Esophagus squamous epithelium (tissue), 5 donors: ENCODE measurements around the gene GPR68. TPM values are rescaled to one million over a fixed set of nuclear protein-coding genes. Genes with fewer than 3 reads are reported as not detected.

Source experiments
- DNase-seq: peaks from one replicate; lab custom pipeline; 2025; lab: John Stamatoyannopoulos, UW
- H3K27ac ChIP-seq, 4 donors: fragments of 200-600 bp; sonication (generic); one replicate each; pipeline ENCODE4 v1.5.1; 2016 to 2019; ENCODE audit warnings: mild to moderate bottlenecking in 1 of 4
- H3K27me3 ChIP-seq, 4 donors: fragments of 200-600 bp; sonication (generic); 1 replicate in 3 of 4; 2 replicates in 1 of 4; pipeline versions ENCODE4 v1.5.1 to v1.6.0; 2017 to 2021; ENCODE audit warnings: antibody characterized with exemption in 1 of 4
- H3K36me3 ChIP-seq, 3 donors: fragments of 200-600 bp; sonication (generic); one replicate each; pipeline ENCODE4 v1.5.1; 2016 to 2019
- H3K4me1 ChIP-seq, 3 donors: fragments of 200-600 bp; sonication (generic); one replicate each; pipeline ENCODE4 v1.5.1; 2017 to 2019
- H3K4me3 ChIP-seq, 4 donors: fragments of 200-600 bp; sonication (generic); 1 replicate in 3 of 4; 2 replicates in 1 of 4; pipeline ENCODE4 v1.5.1; 2016 to 2019; ENCODE audit warnings: mild to moderate bottlenecking in 2 of 4, moderate library complexity in 1 of 4
- H3K9me3 ChIP-seq, 3 donors: fragments of 200-600 bp; sonication (generic); one replicate each; pipeline ENCODE4 v1.5.1; 2016 to 2019
- CTCF ChIP-seq, 6 experiments: fragments of 450-650 bp in 4 of 6; fragments of 200-600 bp in 2 of 6; sonication (generic) in 2 of 6; IDR thresholded peaks; one replicate each; pipeline ENCODE4 v1.5.1; 2016 to 2019; ENCODE audit warnings: antibody characterized with exemption in 6 of 6, mild to moderate bottlenecking in 4 of 6, moderate library complexity in 4 of 6
- POLR2A ChIP-seq, 4 donors: fragments of 450-650 bp; IDR thresholded peaks; one replicate each; pipeline ENCODE4 v1.6.1; 2017; ENCODE audit warnings: antibody characterized with exemption in 4 of 4, mild to moderate bottlenecking in 4 of 4, moderate library complexity in 3 of 4
- WGBS, 2 donors: methylation state at CpG; one replicate each; pipeline ENCODE4 v1.1.5; 2018; 5-methylcytosine and 5-hydroxymethylcytosine counted together
- intact Hi-C: fragments of 100-400 bp; cut with DNase I; formaldehyde crosslinking; loops from one replicate; pipeline ENCODE4 v1.15.0; 2022
- total RNA-seq, 4 donors: library from RNA; depleted of rRNA; stranded (reverse); fragments of >200 nt; gene quantifications; one replicate each; pipeline ENCODE4 v1.1.0, GENCODE V29; 2016
- donor health status: DM: yes; HTN: yes; CAD: no.

The GPR68 gene
- total RNA-seq, 4 donors from 2014 or later: 4.0 to 17.5 (median 10.2) TPM

GRCh38 chr14:91279354-91279753 lies 34.9 kb upstream of the GPR68 start:
- no peak for TF ChIP-seq CTCF (IDR thresholded peaks at IDR 0.05)
- no peak for TF ChIP-seq POLR2A (IDR thresholded peaks at IDR 0.05)
- Histone ChIP-seq H3K4me3 (no peak overlapping the region), H3K27ac (no peak overlapping the region), H3K4me1 (peaks cover 5 to 20% (median 10%) of the 10 kb centered on the region in 3 donors), H3K36me3 (peaks cover 6 to 94% (median 18%) of the 10 kb centered on the region in 3 donors), H3K27me3 (no peaks in the 10 kb centered on the region), H3K9me3 (no peaks in the 10 kb centered on the region)
- intact Hi-C loops: no loop called here
- WGBS, 2 donors: 85 to 86% methylated on average over 10 of the region's 10 CpGs
- DNase-seq: no peak

GRCh38 chr14:91278383-91278715 lies 33.8 kb upstream of the GPR68 start:
- 74 to 78% methylated on average over 5 of the region's 5 CpGs for WGBS, 2 donors
- Histone ChIP-seq H3K36me3 (peaks cover 2 to 94% (median 18%) of the 10 kb centered on the region in 3 donors), H3K27ac (peak overlapping the region in 1 of 4 donors; percentile 7), H3K27me3 (no peaks in the 10 kb centered on the region), H3K4me3 (no peak overlapping the region), H3K9me3 (no peaks in the 10 kb centered on the region), H3K4me1 (peaks cover 5 to 20% (median 10%) of the 10 kb centered on the region in 3 donors)
- no peak for TF ChIP-seq CTCF (IDR thresholded peaks at IDR 0.05)
- TF ChIP-seq POLR2A (IDR thresholded peaks at IDR 0.05): no peak
- intact Hi-C loops: no loop called here
- no peak for DNase-seq

- H3K9me3 ChIP-seq: no peaks in the 10 kb centered on the region
- no peak for DNase-seq
- no peaks in the 10 kb centered on the region for H3K27me3 ChIP-seq
- H3K36me3 ChIP-seq: peaks cover 2 to 94% (median 18%) of the 10 kb centered on the region in 3 donors
- no peak overlapping the region for H3K4me3 ChIP-seq
- TF ChIP-seq CTCF (IDR thresholded peaks at IDR 0.05) (no peak), POLR2A (IDR thresholded peaks at IDR 0.05) (no peak)
- intact Hi-C loops: no loop called here
- H3K4me1 ChIP-seq: peaks cover 5 to 20% (median 13%) of the 10 kb centered on the region in 3 donors
- WGBS, 2 donors: 42 to 62% methylated on average over 8 of the region's 30 CpGs
- peak overlapping the region in 1 of 4 donors; percentile 7 for H3K27ac ChIP-seq
Observed at GRCh38 chr14:91277546-91278382, 33.3 kb upstream of the GPR68 start.

- no peak for DNase-seq
- H3K27me3 ChIP-seq: no peaks in the 10 kb centered on the region
- 92 to 97% methylated on average over 7 to 9 of the region's 9 CpGs for WGBS, 2 donors
- H3K36me3 ChIP-seq: peaks cover 6 to 77% (median 16%) of the 10 kb centered on the region in 3 donors
- H3K4me3 ChIP-seq: no peak overlapping the region
- no peak for TF ChIP-seq POLR2A (IDR thresholded peaks at IDR 0.05)
- no peak for TF ChIP-seq CTCF (IDR thresholded peaks at IDR 0.05)
- H3K4me1 ChIP-seq: peaks cover 0 to 18% (median 17%) of the 10 kb centered on the region in 3 donors
- H3K9me3 ChIP-seq: no peaks in the 10 kb centered on the region
- no peak overlapping the region for H3K27ac ChIP-seq
- intact Hi-C loops: no loop called here
Observed at GRCh38 chr14:91274796-91275195, 30.3 kb upstream of the GPR68 start.

GRCh38 chr14:91273885-91274273 lies 29.4 kb upstream of the GPR68 start:
- TF ChIP-seq CTCF (IDR thresholded peaks at IDR 0.05) (no peak), POLR2A (IDR thresholded peaks at IDR 0.05) (no peak)
- intact Hi-C loops: no loop called here
- Histone ChIP-seq H3K4me1 (peaks cover 0 to 26% (median 25%) of the 10 kb centered on the region in 3 donors), H3K9me3 (no peaks in the 10 kb centered on the region), H3K27me3 (no peaks in the 10 kb centered on the region), H3K27ac (no peak overlapping the region), H3K4me3 (no peak overlapping the region), H3K36me3 (peaks cover 6 to 68% (median 10%) of the 10 kb centered on the region in 3 donors)
- 90 to 100% methylated on average over 2 to 5 of the region's 13 CpGs for WGBS, 2 donors
- DNase-seq: no peak
